Activated T-cell treated with anti-CD3 and anti-CD28 coated beads, Interleukin-2, amount 50 U/mL, for 1 hour (primary cell): Measurements from ENCODE around the gene TAF1C.
"Not testable (repeated sequence)": the region's sequence is repeated elsewhere in the genome, so short reads cannot be mapped to it uniquely, and the experiment has no call there.

Source experiments
- DNase-seq: peaks from one replicate; pipeline ENCODE4 v3.0.0-alpha.2; 2020

Gene TAF1C

GRCh38 chr16:84186685-84187437 lies at the start of gene TAF1C:
TAF1C (minus strand) TSS chr16:84187057; CDS start chr16:84184988, 2,069 bp downstream.
- DNase-seq = peak; percentile 93

- no peak for DNase-seq
Observed at GRCh38 chr16:84234321-84235241, 47.7 kb upstream of the TAF1C start.

- DNase-seq = no peak
Observed at GRCh38 chr16:84233748-84234147, 46.9 kb upstream of the TAF1C start.

GRCh38 chr16:84232969-84233368 lies 46.1 kb upstream of the TAF1C start:
- no peak for DNase-seq

GRCh38 chr16:84232060-84232459 lies 45.2 kb upstream of the TAF1C start:
- DNase-seq = no peak

- DNase-seq = no peak
Observed at GRCh38 chr16:84229471-84229870, 42.6 kb upstream of the TAF1C start.

GRCh38 chr16:84228256-84228838 lies 41.5 kb upstream of the TAF1C start:
- no peak for DNase-seq

- DNase-seq = no peak
Observed at GRCh38 chr16:84227548-84227947, 40.7 kb upstream of the TAF1C start.

GRCh38 chr16:84226026-84226425 lies 39.2 kb upstream of the TAF1C start:
- no peak for DNase-seq

GRCh38 chr16:84225571-84225970 lies 38.7 kb upstream of the TAF1C start:
- no peak for DNase-seq

- DNase-seq = no peak
Observed at GRCh38 chr16:84225126-84225525, 38.3 kb upstream of the TAF1C start.

GRCh38 chr16:84224554-84224953 lies 37.7 kb upstream of the TAF1C start:
- DNase-seq = no peak

GRCh38 chr16:84223456-84223855 lies 36.6 kb upstream of the TAF1C start:
- DNase-seq = no peak

- no peak for DNase-seq
Observed at GRCh38 chr16:84220851-84221250, 34.0 kb upstream of the TAF1C start.

- no peak for DNase-seq
Observed at GRCh38 chr16:84218956-84219355, 32.1 kb upstream of the TAF1C start.

GRCh38 chr16:84218176-84218823 lies 31.4 kb upstream of the TAF1C start:
- DNase-seq = no peak

GRCh38 chr16:84216144-84216543 lies 29.3 kb upstream of the TAF1C start:
- DNase-seq = not testable (repeated sequence)

GRCh38 chr16:84215531-84215930 lies 28.7 kb upstream of the TAF1C start:
- no peak for DNase-seq

GRCh38 chr16:84214451-84215066 lies 27.7 kb upstream of the TAF1C start:
- DNase-seq = no peak

GRCh38 chr16:84212631-84213030 lies 25.8 kb upstream of the TAF1C start:
- DNase-seq = no peak

GRCh38 chr16:84212154-84212553 lies 25.3 kb upstream of the TAF1C start:
- DNase-seq = no peak

- no peak for DNase-seq
Observed at GRCh38 chr16:84209989-84210388, 23.1 kb upstream of the TAF1C start.

GRCh38 chr16:84207879-84208278 lies 21.0 kb upstream of the TAF1C start:
- DNase-seq = no peak
